GM12874 (cell line): ENCODE measurements around the gene MIEN1.

Source experiments
- TF ChIP-seq, protein P1 (sequence below): IDR thresholded peaks from 2 replicates; pipeline ENCODE4 v1.5.1; 2011; ENCODE audit warnings: low read depth, mild to moderate bottlenecking, control low read depth, low read length, moderate library complexity; ENCODE audit not compliant: insufficient read depth

Gene MIEN1

DNA sequence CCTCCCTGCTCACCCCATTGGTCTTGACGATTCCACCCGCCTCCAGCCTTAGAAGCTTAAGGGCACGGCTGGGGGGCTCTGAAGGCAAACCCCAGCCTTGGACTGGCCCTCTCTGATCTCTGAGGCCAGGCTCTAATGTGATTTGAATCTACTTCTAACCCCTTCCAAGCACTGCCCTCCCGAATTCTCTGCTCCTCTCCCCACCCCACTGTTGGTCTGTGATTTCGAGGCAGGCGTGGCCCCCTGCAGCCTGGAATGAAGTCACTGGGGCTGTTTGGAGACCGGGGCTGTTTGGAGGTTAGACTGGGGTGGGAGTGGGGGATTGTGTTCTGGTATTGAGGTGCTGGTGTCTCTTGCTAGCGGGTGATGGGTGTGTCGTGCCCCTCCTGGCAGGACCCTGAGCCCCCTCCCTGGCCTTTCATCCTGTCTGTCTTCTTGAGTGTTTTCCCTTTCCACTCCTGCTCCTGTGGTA is 9.6 kb upstream of the MIEN1 start:
- TF ChIP-seq, protein P1, sequence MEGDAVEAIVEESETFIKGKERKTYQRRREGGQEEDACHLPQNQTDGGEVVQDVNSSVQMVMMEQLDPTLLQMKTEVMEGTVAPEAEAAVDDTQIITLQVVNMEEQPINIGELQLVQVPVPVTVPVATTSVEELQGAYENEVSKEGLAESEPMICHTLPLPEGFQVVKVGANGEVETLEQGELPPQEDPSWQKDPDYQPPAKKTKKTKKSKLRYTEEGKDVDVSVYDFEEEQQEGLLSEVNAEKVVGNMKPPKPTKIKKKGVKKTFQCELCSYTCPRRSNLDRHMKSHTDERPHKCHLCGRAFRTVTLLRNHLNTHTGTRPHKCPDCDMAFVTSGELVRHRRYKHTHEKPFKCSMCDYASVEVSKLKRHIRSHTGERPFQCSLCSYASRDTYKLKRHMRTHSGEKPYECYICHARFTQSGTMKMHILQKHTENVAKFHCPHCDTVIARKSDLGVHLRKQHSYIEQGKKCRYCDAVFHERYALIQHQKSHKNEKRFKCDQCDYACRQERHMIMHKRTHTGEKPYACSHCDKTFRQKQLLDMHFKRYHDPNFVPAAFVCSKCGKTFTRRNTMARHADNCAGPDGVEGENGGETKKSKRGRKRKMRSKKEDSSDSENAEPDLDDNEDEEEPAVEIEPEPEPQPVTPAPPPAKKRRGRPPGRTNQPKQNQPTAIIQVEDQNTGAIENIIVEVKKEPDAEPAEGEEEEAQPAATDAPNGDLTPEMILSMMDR, result no peak

DNA sequence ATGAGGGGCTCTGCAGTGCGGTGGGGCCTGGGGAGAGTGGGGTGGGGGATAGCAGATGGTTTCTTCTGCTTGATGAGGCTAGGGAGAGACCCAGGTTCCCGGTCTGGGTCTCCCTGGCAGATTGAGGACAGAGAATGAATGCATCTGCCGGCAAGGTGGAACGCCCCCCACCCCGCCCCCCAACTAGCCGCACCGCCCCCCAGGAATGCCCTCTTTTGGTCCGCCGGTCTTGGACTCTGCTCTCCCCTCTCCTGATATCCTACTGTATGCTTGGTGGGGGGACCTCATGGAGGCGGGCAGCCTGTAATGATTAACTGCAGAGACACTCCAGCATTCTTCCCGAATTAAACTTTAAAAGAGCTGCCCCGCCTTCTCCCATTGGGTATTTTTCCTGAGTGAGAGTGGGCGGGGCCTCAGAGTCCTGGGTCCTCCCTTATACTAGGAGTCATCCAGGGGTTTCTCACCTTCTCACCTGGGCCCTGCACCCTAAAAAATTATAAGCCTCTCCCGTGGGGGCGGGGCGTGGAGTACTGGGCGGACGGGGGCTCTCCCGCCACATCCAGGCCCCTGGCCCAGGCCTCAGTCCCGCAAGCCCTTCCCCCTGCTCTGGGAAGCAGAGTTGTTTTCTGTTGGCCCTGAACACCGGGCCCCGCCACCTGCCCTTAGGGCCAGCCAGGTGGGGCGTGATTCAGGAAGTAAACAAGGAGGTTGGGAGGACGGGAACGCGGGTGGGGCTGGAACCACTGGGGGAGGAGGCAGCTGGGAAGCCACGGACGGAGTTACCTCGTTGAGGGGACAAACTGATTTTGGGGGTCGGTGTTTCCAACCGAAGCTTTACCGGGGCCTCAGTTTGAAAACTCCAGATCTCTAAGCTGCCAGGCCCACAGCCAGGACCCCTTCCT is 8.9 kb upstream of the MIEN1 start:
- TF ChIP-seq, protein P1, result no peak

DNA sequence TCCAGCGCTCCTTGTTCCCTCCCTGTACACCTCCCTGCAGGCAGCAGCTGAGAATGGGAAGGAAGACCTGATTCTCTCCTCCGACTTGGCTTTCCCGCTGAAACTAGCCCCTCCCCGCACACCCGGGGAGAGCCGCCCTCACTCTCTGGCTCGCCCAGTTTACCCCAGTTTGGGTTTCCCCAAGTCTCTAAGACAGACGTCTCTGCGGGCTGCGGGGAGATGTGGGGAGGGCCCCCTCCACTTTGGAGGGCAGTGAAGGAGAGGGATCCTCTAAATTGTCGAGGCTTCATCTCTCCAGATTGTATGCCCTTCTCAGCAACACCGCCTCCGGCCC is 8.2 kb upstream of the MIEN1 start:
- TF ChIP-seq, protein P1, result no peak

DNA sequence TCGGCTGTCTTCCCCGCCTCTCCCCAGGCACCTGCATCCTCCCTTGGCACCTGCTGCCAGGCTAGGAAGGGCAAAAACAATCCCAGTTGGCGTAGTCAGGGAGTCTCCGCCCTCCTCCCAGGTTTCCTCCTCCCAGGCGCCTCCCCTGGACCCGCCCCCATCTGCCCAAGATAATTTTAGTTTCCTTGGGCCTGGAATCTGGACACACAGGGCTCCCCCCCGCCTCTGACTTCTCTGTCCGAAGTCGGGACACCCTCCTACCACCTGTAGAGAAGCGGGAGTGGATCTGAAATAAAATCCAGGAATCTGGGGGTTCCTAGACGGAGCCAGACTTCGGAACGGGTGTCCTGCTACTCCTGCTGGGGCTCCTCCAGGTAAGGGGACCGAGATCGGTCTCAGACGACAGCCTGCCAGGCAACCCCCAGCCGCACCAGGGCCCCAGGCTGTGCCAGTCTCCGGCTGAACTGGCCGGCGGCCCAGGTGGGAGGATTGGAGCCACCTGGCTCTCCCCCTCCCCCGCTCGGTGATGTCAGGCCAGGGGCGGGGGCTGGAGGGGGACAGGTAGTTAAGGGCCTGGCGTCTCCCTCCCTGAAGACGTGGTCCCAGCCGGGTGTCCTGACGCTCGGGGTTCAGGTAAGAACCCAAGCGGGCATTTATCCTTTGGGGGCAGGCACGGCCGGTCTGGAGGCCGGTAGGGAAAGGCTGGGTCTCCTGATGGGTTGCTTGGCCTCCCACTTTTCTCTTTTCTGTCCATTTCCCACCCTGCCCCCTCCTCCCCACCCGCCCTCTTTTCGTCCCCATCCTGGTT is 7.6 kb upstream of the MIEN1 start, which contains the start of gene GRB7:
Gene GRB7 (plus strand): TSS at position 179 of the 808 bp plus-strand sequence. CDS start 4,364 bp downstream, outside the sequence.
- TF ChIP-seq, protein P1, result no peak

DNA sequence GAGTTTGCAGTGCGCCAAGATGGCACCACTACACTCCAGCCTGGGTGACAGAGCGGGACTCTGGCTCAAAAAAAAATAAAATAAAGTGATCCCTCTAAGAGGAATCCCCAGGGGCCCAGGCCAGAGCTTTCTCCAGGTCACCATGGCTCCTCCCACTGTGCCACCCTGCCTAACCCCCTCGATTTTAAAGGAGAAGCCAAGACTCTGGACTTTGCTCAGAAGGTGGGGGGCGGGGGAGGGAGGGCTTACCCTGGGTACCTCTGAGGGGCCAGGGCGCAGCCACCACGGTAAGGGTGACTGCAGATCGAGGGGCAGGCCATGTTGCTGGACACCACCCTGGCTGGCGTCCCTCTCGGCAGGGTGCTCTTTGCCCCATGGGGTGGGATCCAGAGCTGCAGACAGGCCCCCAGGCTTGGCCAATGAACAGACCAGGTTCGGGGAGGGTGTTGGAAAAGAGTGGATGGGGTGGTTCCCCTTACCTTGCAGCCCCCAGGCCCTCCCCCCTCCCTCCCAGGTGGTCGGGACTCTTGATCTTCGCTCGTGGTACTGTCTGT is 7.0 kb upstream of the MIEN1 start:
- TF ChIP-seq, protein P1, result no peak

DNA sequence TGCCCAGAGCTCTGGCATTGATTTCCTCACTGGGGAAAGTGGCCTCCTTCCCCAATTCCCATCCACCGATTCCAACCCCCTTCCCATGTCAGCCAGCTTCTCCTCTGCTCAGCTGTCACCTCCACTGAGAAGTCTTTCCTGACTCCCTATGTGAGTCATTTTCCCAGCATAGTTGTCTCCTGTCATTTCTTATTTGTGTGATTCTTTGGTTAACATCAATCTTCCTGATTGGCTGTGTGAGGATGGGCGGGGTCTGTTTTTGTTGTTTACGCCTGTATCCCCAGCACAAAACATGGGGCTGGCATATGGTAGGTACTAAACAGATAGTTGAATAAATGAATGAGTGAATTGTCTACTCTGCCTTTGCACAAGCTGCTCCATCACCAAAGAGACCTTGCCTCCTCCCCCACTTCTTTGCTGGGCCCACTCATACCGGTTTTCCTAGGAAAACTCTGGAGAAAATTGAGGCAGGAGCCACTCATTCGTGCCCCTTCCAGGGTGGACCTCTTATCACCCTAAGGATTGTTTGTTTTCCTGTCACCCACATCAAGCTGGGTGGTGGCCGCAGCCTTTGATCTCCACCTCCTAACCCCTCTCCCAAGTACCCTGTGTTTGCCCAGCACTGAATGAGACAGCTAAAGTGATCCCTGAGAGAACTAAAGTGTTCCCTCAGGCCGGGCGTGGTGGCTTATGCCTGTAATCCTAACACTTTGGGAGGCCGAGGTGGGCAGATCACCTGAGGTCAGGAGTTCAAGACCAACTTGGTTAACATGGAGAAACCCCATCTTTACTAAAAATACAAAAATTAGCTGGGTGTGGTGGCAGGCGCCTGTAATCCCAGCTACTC is 6.2 kb upstream of the MIEN1 start:
- TF ChIP-seq, protein P1, result no peak
